ENCODE data around the gene RPS24.
"Not testable (repeated sequence)": the region's sequence is repeated elsewhere in the genome, so short reads cannot be mapped to it uniquely, and the experiment has no call there.

- TF ChIP-seq CTCF (IDR thresholded peaks at IDR 0.05); POLR2A (IDR thresholded peaks at IDR 0.05); POLR2AphosphoS5 (IDR thresholded peaks at IDR 0.05; ENCODE audit: insufficient read depth in 1 of 2, low read depth in 1 of 2): not testable (repeated sequence)
These were observed 34.9 kb upstream of the RPS24 start for GRCh38 chr10:77998780-77999179.
